Suprapubic skin (tissue), 4 donors: ENCODE results near the gene C1orf35.

Experiments
- CTCF ChIP-seq, 2 donors: fragments of 200-600 bp in 1 of 2; fragments of 450-650 bp in 1 of 2; sonication (generic) in 1 of 2; IDR thresholded peaks; one replicate each; pipeline ENCODE4 v1.5.1; 2016 to 2019; ENCODE audit warnings: antibody characterized with exemption in 2 of 2, mild to moderate bottlenecking in 1 of 2, moderate library complexity in 1 of 2
- EP300 ChIP-seq: sonication (generic); formaldehyde crosslinking; IDR thresholded peaks from one replicate; pipeline ENCODE4 v1.6.1; 2017; ENCODE audit warnings: antibody characterized with exemption
- POLR2A ChIP-seq, 2 donors: fragments of 450-650 bp; IDR thresholded peaks; one replicate each; pipeline ENCODE4 v1.6.1; 2017; ENCODE audit warnings: antibody characterized with exemption in 2 of 2, mild to moderate bottlenecking in 2 of 2, moderate library complexity in 2 of 2
- POLR2AphosphoS5 ChIP-seq, 3 donors: sonication (generic); formaldehyde crosslinking; IDR thresholded peaks; one replicate each; pipeline ENCODE4 v1.6.1; 2017; ENCODE audit warnings: antibody characterized with exemption in 3 of 3

GRCh38 chr1:228058949-228059633 is 44.0 kb downstream of the C1orf35 start:
- no peak for TF ChIP-seq POLR2AphosphoS5 (IDR thresholded peaks at IDR 0.05)
- no peak for TF ChIP-seq POLR2A (IDR thresholded peaks at IDR 0.05)
- TF ChIP-seq CTCF (IDR thresholded peaks at IDR 0.05) = no peak
- TF ChIP-seq EP300 = no peak
